ENCODE data around the gene FRRS1.

Gene FRRS1

GRCh38 chr1:99738858-99739465 lies 27.5 kb downstream of the FRRS1 start:
- Histone ChIP-seq H3K27me3 (replicated peaks; ENCODE audit: control insufficient read depth, insufficient read depth, low read length) (no peaks in the 10 kb centered on the region), H3K36me3 (ENCODE audit: control insufficient read depth, insufficient read depth, low read length) (peaks cover 5% of the 10 kb centered on the region), H3K4me3 (replicated peaks; ENCODE audit: low read depth, low read length) (no peak overlapping the region)
- DNase-seq (ENCODE audit: extremely low read depth, insufficient read length), result no peak
- TF ChIP-seq CTCF (IDR thresholded peaks at IDR 0.05; ENCODE audit: insufficient read depth, low read length, poor library complexity, severe bottlenecking), result no peak

- Histone ChIP-seq H3K36me3 (ENCODE audit: control insufficient read depth, insufficient read depth, low read length) (peaks cover 3% of the 10 kb centered on the region), H3K4me3 (replicated peaks; ENCODE audit: low read depth, low read length) (no peak overlapping the region), H3K27me3 (replicated peaks; ENCODE audit: control insufficient read depth, insufficient read depth, low read length) (no peaks in the 10 kb centered on the region)
- DNase-seq (ENCODE audit: extremely low read depth, insufficient read length), result no peak
- TF ChIP-seq CTCF (IDR thresholded peaks at IDR 0.05; ENCODE audit: insufficient read depth, low read length, poor library complexity, severe bottlenecking), result no peak
These were observed 29.4 kb downstream of the FRRS1 start for GRCh38 chr1:99737016-99737415.

GRCh38 chr1:99735852-99736251 lies 30.6 kb downstream of the FRRS1 start:
- no peak for DNase-seq (ENCODE audit: extremely low read depth, insufficient read length)
- Histone ChIP-seq H3K36me3 (ENCODE audit: control insufficient read depth, insufficient read depth, low read length) (no peaks in the 10 kb centered on the region; the same call in 1 of the 2 replicates), H3K4me3 (replicated peaks; ENCODE audit: low read depth, low read length) (no peak overlapping the region), H3K27me3 (replicated peaks; ENCODE audit: control insufficient read depth, insufficient read depth, low read length) (no peaks in the 10 kb centered on the region)
- no peak for TF ChIP-seq CTCF (IDR thresholded peaks at IDR 0.05; ENCODE audit: insufficient read depth, low read length, poor library complexity, severe bottlenecking)

- Histone ChIP-seq H3K36me3 (ENCODE audit: control insufficient read depth, insufficient read depth, low read length) (no peaks in the 10 kb centered on the region; the same call in 1 of the 2 replicates), H3K4me3 (replicated peaks; ENCODE audit: low read depth, low read length) (no peak overlapping the region), H3K27me3 (replicated peaks; ENCODE audit: control insufficient read depth, insufficient read depth, low read length) (no peaks in the 10 kb centered on the region)
- no peak for DNase-seq (ENCODE audit: extremely low read depth, insufficient read length)
- no peak for TF ChIP-seq CTCF (IDR thresholded peaks at IDR 0.05; ENCODE audit: insufficient read depth, low read length, poor library complexity, severe bottlenecking)
These were observed 35.1 kb downstream of the FRRS1 start for GRCh38 chr1:99731384-99731783.

- Histone ChIP-seq H3K27me3 (replicated peaks; ENCODE audit: control insufficient read depth, insufficient read depth, low read length) (no peaks in the 10 kb centered on the region), H3K36me3 (ENCODE audit: control insufficient read depth, insufficient read depth, low read length) (no peaks in the 10 kb centered on the region; the same call in 1 of the 2 replicates), H3K4me3 (replicated peaks; ENCODE audit: low read depth, low read length) (no peak overlapping the region)
- no peak for DNase-seq (ENCODE audit: extremely low read depth, insufficient read length)
- peak; percentile 39 for TF ChIP-seq CTCF (IDR thresholded peaks at IDR 0.05; ENCODE audit: insufficient read depth, low read length, poor library complexity, severe bottlenecking)
These were observed 37.8 kb downstream of the FRRS1 start for GRCh38 chr1:99728494-99729235.
